HCT116 (cell line): ENCODE data around the gene BAIAP2. TPM values are rescaled to one million over a fixed set of nuclear protein-coding genes. Genes with fewer than 3 reads are reported as not detected.

Experiments
- ATAC-seq: fragments of 200-7000 bp; cut with Tn5 transposase; 2 replicates; pipeline ENCODE4 v1.9.1; 2020; ENCODE audit warnings: mild to moderate bottlenecking, moderate library complexity
- BruUV-seq: library from RNA; stranded (reverse); fragments of 400-500 nt; replicated peaks from 2 replicates; lab custom pipeline; 2021; lab: Mats Ljungman, UMichigan
- CTCF ChIA-PET: fragments of 300-600 bp; sonication (Branson Sonifier 250); formaldehyde crosslinking; loops from one replicate; lab custom pipeline; 2021; ENCODE audit warnings: antibody characterized with exemption; lab: Charles Lee
- POLR2A ChIA-PET: fragments of 300-600, 350-600 bp; sonication (Branson Sonifier 250); formaldehyde crosslinking; loops from one replicate; lab custom pipeline; 2021; ENCODE audit warnings: antibody characterized with exemption; lab: Charles Lee
- RAD21 ChIA-PET, 2 experiments: fragments of 300-600 bp; sonication (Branson Sonifier 250); formaldehyde crosslinking; loops; one replicate each; lab custom pipeline; 2023; ENCODE audit warnings: low total read pairs in 2 of 2; ENCODE audit not compliant: uncharacterized antibody in 2 of 2, unreplicated experiment in 2 of 2, low non-redundant PET in 1 of 2; lab: Charles Lee
- DNase-seq: peaks from one replicate; pipeline ENCODE4 v3.0.0-alpha.2; 2010; ENCODE audit warnings: low read depth, low spot score
- H2AFZ ChIP-seq: fragments of 200-600 bp; shearing (Covaris generic), sonication (generic); 2 replicates; pipeline ENCODE4 v1.6.1; 2017; ENCODE audit warnings: low read depth, mixed run types, mixed read lengths, antibody characterized with exemption, low read length; ENCODE audit not compliant: poor library complexity, severe bottlenecking
- H3K27ac ChIP-seq: 2 replicates; pipeline ENCODE4 v1.5.1; 2012; ENCODE audit warnings: low read depth, low read length
- H3K27me3 ChIP-seq: fragments of 200-600 bp; sonication (generic); 2 replicates; pipeline ENCODE4 v1.6.1; 2016; ENCODE audit warnings: mixed run types, low read length, mixed read lengths; ENCODE audit not compliant: insufficient read depth
- H3K36me3 ChIP-seq, 2 experiments: fragments of 200-500 bp in 1 of 2; fragments of 200-600 bp in 1 of 2; sonication (Bioruptor generic) in 1 of 2; sonication (generic) in 1 of 2; 2 replicates each; pipeline versions ENCODE4 v1.5.1 to v1.6.1; 2014 to 2016; ENCODE audit warnings: low read length in 2 of 2, inconsistent platforms in 1 of 2, mixed read lengths in 1 of 2, mixed run types in 1 of 2; ENCODE audit not compliant: insufficient read depth in 2 of 2, control insufficient read depth in 1 of 2
- H3K4me1 ChIP-seq, 2 experiments: fragments of 200-600 bp in 1 of 2; sonication (generic) in 1 of 2; 2 replicates each; pipeline versions ENCODE4 v1.5.1 to v1.6.1; 2012 to 2017; ENCODE audit warnings: low read length in 2 of 2, inconsistent platforms in 1 of 2, mild to moderate bottlenecking in 1 of 2, mixed read lengths in 1 of 2, mixed run types in 1 of 2, moderate library complexity in 1 of 2; ENCODE audit not compliant: insufficient read depth in 2 of 2, control insufficient read depth in 1 of 2
- H3K4me2 ChIP-seq: fragments of 200-600 bp; sonication (generic); 2 replicates; pipeline ENCODE4 v1.6.1; 2017; ENCODE audit warnings: mixed run types, low read length, mixed read lengths
- H3K4me3 ChIP-seq, 2 experiments: fragments of 200-600 bp in 1 of 2; sonication (generic) in 1 of 2; replicated peaks in 1 of 2; 2 replicates each; pipeline ENCODE4 v1.5.1; 2011 to 2016; ENCODE audit warnings: low read length in 2 of 2, control low read depth in 1 of 2, low read depth in 1 of 2, mild to moderate bottlenecking in 1 of 2, mixed read lengths in 1 of 2, mixed run types in 1 of 2
- H3K79me2 ChIP-seq: fragments of 200-600 bp; sonication (generic); 2 replicates; pipeline ENCODE4 v1.6.1; 2017; ENCODE audit warnings: mild to moderate bottlenecking, mixed run types, low read length, moderate library complexity, mixed read lengths; ENCODE audit not compliant: insufficient read depth
- H3K9ac ChIP-seq: fragments of 200-600 bp; sonication (generic); 2 replicates; pipeline ENCODE4 v1.6.1; 2016; ENCODE audit warnings: low read length, mixed read lengths
- H3K9me2 ChIP-seq: fragments of 200-600 bp; sonication (generic), shearing (Covaris generic); 2 replicates; pipeline ENCODE4 v1.6.1; 2017; ENCODE audit warnings: mixed run types, mild to moderate bottlenecking, moderate library complexity; ENCODE audit not compliant: insufficient read depth
- H3K9me3 ChIP-seq, 2 experiments: fragments of 200-500 bp in 1 of 2; fragments of 200-600 bp in 1 of 2; sonication (Bioruptor generic) in 1 of 2; sonication (generic) in 1 of 2; 2 replicates each; pipeline ENCODE4 v1.6.1; 2014 to 2017; ENCODE audit warnings: low read length in 2 of 2, mixed read lengths in 2 of 2, inconsistent platforms in 1 of 2, low read depth in 1 of 2, mild to moderate bottlenecking in 1 of 2, mixed run types in 1 of 2, moderate library complexity in 1 of 2; ENCODE audit not compliant: control insufficient read depth in 1 of 2, insufficient read depth in 1 of 2
- H4K20me1 ChIP-seq: fragments of 200-600 bp; sonication (generic), shearing (Covaris generic); 2 replicates; pipeline ENCODE4 v1.6.1; 2017; ENCODE audit warnings: mixed run types, mild to moderate bottlenecking, moderate library complexity; ENCODE audit not compliant: insufficient read depth
- ATF3 ChIP-seq: IDR thresholded peaks from 2 replicates; pipeline ENCODE4 v1.6.1; 2012
- CEBPB ChIP-seq: IDR thresholded peaks from 2 replicates; pipeline ENCODE4 v1.6.1; 2012; ENCODE audit warnings: low read depth
- CTCF ChIP-seq, 3 experiments: fragments of 200-600 bp in 1 of 3; sonication (generic) in 1 of 3; IDR thresholded peaks in 2 of 3; conservative IDR thresholded peaks in 1 of 3; 2 replicates each; pipeline ENCODE4 v1.5.1; 2012 to 2017; ENCODE audit warnings: low read depth in 2 of 3, low read length in 2 of 3, antibody characterized with exemption in 1 of 3, borderline replicate concordance in 1 of 3, control low read depth in 1 of 3, mild to moderate bottlenecking in 1 of 3, mixed read lengths in 1 of 3, mixed run types in 1 of 3, moderate library complexity in 1 of 3; ENCODE audit not compliant: insufficient read depth in 1 of 3
- EGR1 ChIP-seq: IDR thresholded peaks from 2 replicates; pipeline ENCODE4 v1.6.1; 2012; ENCODE audit warnings: low read depth
- EZH2 ChIP-seq: fragments of 200-600 bp; sonication (generic); IDR thresholded peaks from 2 replicates; pipeline ENCODE4 v1.6.1; 2017; ENCODE audit warnings: antibody characterized with exemption, mixed run types
- EZH2phosphoT487 ChIP-seq: fragments of 200-600 bp; IDR thresholded peaks from 2 replicates; pipeline ENCODE4 v1.6.1; 2018; ENCODE audit warnings: antibody characterized with exemption, borderline replicate concordance
- MAX ChIP-seq: IDR thresholded peaks from 2 replicates; pipeline ENCODE4 v1.6.1; 2012
- POLR2AphosphoS5 ChIP-seq: IDR thresholded peaks from 2 replicates; pipeline ENCODE4 v1.6.1; 2011; ENCODE audit warnings: mild to moderate bottlenecking, low read depth, low read length, moderate library complexity
- SIN3A ChIP-seq: IDR thresholded peaks from 2 replicates; pipeline ENCODE4 v1.6.1; 2012; ENCODE audit warnings: low read depth
- SP1 ChIP-seq: IDR thresholded peaks from 2 replicates; pipeline ENCODE4 v1.6.1; 2012; ENCODE audit warnings: low read depth
- TCF7L2 ChIP-seq: IDR thresholded peaks from 2 replicates; pipeline ENCODE4 v1.7.0; 2011; ENCODE audit warnings: borderline replicate concordance, inconsistent platforms; ENCODE audit not compliant: insufficient read depth, insufficient read length; ENCODE audit errors: extremely low read depth
- YY1 ChIP-seq: IDR thresholded peaks from 2 replicates; pipeline ENCODE4 v1.6.1; 2011; ENCODE audit warnings: low read length, low read depth, moderate library complexity, mild to moderate bottlenecking; ENCODE audit not compliant: insufficient replicate concordance; ENCODE audit errors: extremely low read depth
- ZBTB33 ChIP-seq: IDR thresholded peaks from 2 replicates; pipeline ENCODE4 v1.6.1; 2011; ENCODE audit warnings: mild to moderate bottlenecking, low read length, moderate library complexity; ENCODE audit not compliant: insufficient replicate concordance; ENCODE audit errors: extremely low read depth
- ZFX ChIP-seq: fragments of 450-650 bp; IDR thresholded peaks from 2 replicates; pipeline ENCODE4 v1.6.1; 2017
- ZNF274 ChIP-seq: fragments of 200-500 bp; sonication (Bioruptor generic); IDR thresholded peaks from 2 replicates; pipeline ENCODE4 v1.6.1; 2014; ENCODE audit warnings: mild to moderate bottlenecking, low read depth, low read length, inconsistent platforms
- intact Hi-C: fragments of 100-400 bp; cut with micrococcal nuclease; formaldehyde crosslinking; loops from 2 replicates; pipeline ENCODE4 v1.10.0; 2022
- total RNA-seq: library from RNA; stranded (reverse); gene quantifications from one replicate; pipeline ENCODE4 v1.2.1, GENCODE V29; 2021; ENCODE audit not compliant: unreplicated experiment

Gene BAIAP2
- total RNA-seq, 1 experiment from 2014 or later, result 105 TPM

GRCh38 chr17:81039854-81040758, 5.2 kb downstream of the BAIAP2 start:
- POLR2A ChIA-PET, result interaction anchor here (2.0 kb wide), 1 partner anchor 10 kb away, joined by 6 read pairs; no protein-coding TSS in a partner anchor
- H4K20me1 ChIP-seq, result peaks cover 13% of the 10 kb centered on the region; the same call in 1 of the 2 replicates
- intact Hi-C loops, result no loop called here
- peak overlapping the region; percentile 72 for H3K4me2 ChIP-seq
- no TSS peak for BruUV-seq
- H3K79me2 ChIP-seq, result peaks cover 98% of the 10 kb centered on the region
- H3K9me2 ChIP-seq, result no peaks in the 10 kb centered on the region
- H3K4me3 ChIP-seq, result peak overlapping the region; percentile 23 to 50
- H2AFZ ChIP-seq, result no peak overlapping the region
- DNase-seq (no peak), ATAC-seq (peak; percentile 49)
- peak overlapping the region; percentile 64 for H3K9ac ChIP-seq
- RAD21 ChIA-PET, result interaction anchor here in 1 of 2 experiments (0.6 kb wide), 1 partner anchor 51 kb away, joined by 5 read pairs; no protein-coding TSS in a partner anchor
- no peak for TF ChIP-seq YY1
- no peak for TF ChIP-seq TCF7L2
- TF ChIP-seq EZH2phosphoT487, result no peak
- no peak for TF ChIP-seq CTCF (IDR thresholded peaks at IDR 0.05 in 2 of 3, conservative IDR thresholded peaks at IDR 0.05 in 1 of 3; ENCODE audit: borderline replicate concordance in 1 of 3, insufficient read depth in 1 of 3, low read depth in 2 of 3, low read length in 2 of 3)
- TF ChIP-seq ZBTB33, result no peak
- no peak for TF ChIP-seq EGR1
- TF ChIP-seq ATF3, result no peak
- no peak for TF ChIP-seq ZNF274
- no peak for TF ChIP-seq MAX
- TF ChIP-seq SIN3A, result no peak
- TF ChIP-seq EZH2, result no peak
- TF ChIP-seq SP1, result no peak
- no peak; the same call in 1 of the 2 replicates for TF ChIP-seq POLR2AphosphoS5
- TF ChIP-seq ZFX, result no peak
- no peak for TF ChIP-seq CEBPB
- CTCF ChIA-PET, result interaction anchor here (0.7 to 1.7 kb wide), 4 partner anchors 9 to 58 kb away, joined by 3 to 6 read pairs (median 4); no protein-coding TSS in a partner anchor
- peaks cover 94 to 95% of the 10 kb centered on the region in 2 experiments for H3K4me1 ChIP-seq
- peaks cover 3 to 36% of the 10 kb centered on the region in 2 experiments; a peak in 1 of 4 replicates for H3K36me3 ChIP-seq
- no peaks in the 10 kb centered on the region for H3K27me3 ChIP-seq
- H3K9me3 ChIP-seq, result no peaks in the 10 kb centered on the region
- peak overlapping the region; percentile 94 for H3K27ac ChIP-seq
